Body of pancreas (tissue), 4 donors: ENCODE results near the gene PIGM. TPM values are rescaled to one million over a fixed set of nuclear protein-coding genes. Genes with fewer than 3 reads are reported as not detected.

ENCODE experiments used
- ATAC-seq: fragments of 150-250 bp; one replicate; pipeline ENCODE4 v1.9.1; 2016
- DNase-seq, 4 donors: peaks; one replicate each; pipeline ENCODE4 v3.0.0-alpha.2; 2019
- H3K27ac ChIP-seq, 4 donors: fragments of 200-600 bp; sonication (generic); 1 replicate in 3 of 4; 2 replicates in 1 of 4; pipeline versions ENCODE4 v1.5.1 to v1.6.1; 2016 to 2019; ENCODE audit warnings: mild to moderate bottlenecking in 1 of 4, mixed read lengths in 1 of 4, moderate library complexity in 1 of 4
- H3K27me3 ChIP-seq, 2 donors: fragments of 200-600 bp; sonication (generic); one replicate each; pipeline ENCODE4 v1.6.0; 2016; ENCODE audit warnings: mild to moderate bottlenecking in 1 of 2
- H3K36me3 ChIP-seq, 2 donors: fragments of 200-600 bp; sonication (generic); replicated peaks in 1 of 2; 2 replicates each; pipeline ENCODE4 v1.5.1; 2016; ENCODE audit warnings: low read depth in 2 of 2; ENCODE audit not compliant: insufficient read depth in 1 of 2
- H3K4me1 ChIP-seq: fragments of 200-600 bp; sonication (generic); one replicate; pipeline ENCODE4 v1.6.0; 2016
- H3K4me3 ChIP-seq, 2 donors: fragments of 200-600 bp; sonication (generic); 1 replicate in 1 of 2; 2 replicates in 1 of 2; pipeline ENCODE4 v1.5.1; 2016 to 2019
- H3K9me3 ChIP-seq, 3 donors: fragments of 200-600 bp; sonication (generic); 1 replicate in 2 of 3; 2 replicates in 1 of 3; pipeline ENCODE4 v1.5.1; 2016
- CTCF ChIP-seq, 7 experiments: fragments of 450-650 bp in 4 of 7; fragments of 200-600 bp in 3 of 7; sonication (generic) in 3 of 7; IDR thresholded peaks; one replicate each; pipeline ENCODE4 v1.5.1; 2016 to 2019; ENCODE audit warnings: antibody characterized with exemption in 7 of 7
- POLR2A ChIP-seq, 3 donors: fragments of 450-650 bp; IDR thresholded peaks; one replicate each; pipeline ENCODE4 v1.6.1; 2016; ENCODE audit warnings: antibody characterized with exemption in 3 of 3, mild to moderate bottlenecking in 2 of 3
- WGBS, 2 donors: methylation state at CpG; one replicate each; pipeline ENCODE4 v1.1.5; 2017; 5-methylcytosine and 5-hydroxymethylcytosine counted together
- intact Hi-C: fragments of 100-400 bp; cut with DNase I; formaldehyde crosslinking; loops from one replicate; pipeline ENCODE4 v1.15.1; 2023
- total RNA-seq, 2 donors: library from RNA; depleted of rRNA; stranded (reverse); fragments of >200 nt; gene quantifications; one replicate each; pipeline ENCODE4 v1.1.0, GENCODE V29; 2016

The PIGM gene
- total RNA-seq, 2 donors from 2014 or later, result 4.9 to 7.8 TPM

GRCh38 chr1:160078512-160079195 is 46.9 kb upstream of the PIGM start:
- 13 to 16% methylated on average over 8 of the region's 8 CpGs for WGBS, 2 donors

GRCh38 chr1:160077486-160077885 is 45.7 kb upstream of the PIGM start:
- Histone ChIP-seq H3K27ac (no peak overlapping the region), H3K9me3 (no peaks in the 10 kb centered on the region), H3K27me3 (peaks cover 0 to 14% of the 10 kb centered on the region in 2 donors), H3K4me1 (no peaks in the 10 kb centered on the region), H3K4me3 (no peak overlapping the region), H3K36me3 (no peaks in the 10 kb centered on the region)
- DNase-seq (no peak), ATAC-seq (no peak)
- intact Hi-C loops, result no loop called here
- no peak for TF ChIP-seq CTCF (IDR thresholded peaks at IDR 0.05)
- TF ChIP-seq POLR2A (IDR thresholded peaks at IDR 0.05), result no peak

More at GRCh38 chr1:160078512-160079195, 46.9 kb upstream of the PIGM start:
- DNase-seq, result peak in 3 of 4 donors; percentile 53 to 66 (median 59)
- Histone ChIP-seq H3K27me3 (peaks cover 0 to 14% of the 10 kb centered on the region in 2 donors), H3K9me3 (no peaks in the 10 kb centered on the region), H3K4me1 (peaks cover 6% of the 10 kb centered on the region), H3K4me3 (no peak overlapping the region), H3K36me3 (no peaks in the 10 kb centered on the region), H3K27ac (no peak overlapping the region)
- TF ChIP-seq POLR2A (IDR thresholded peaks at IDR 0.05) (no peak), CTCF (IDR thresholded peaks at IDR 0.05) (peak; percentile 43 to 69 (median 61))
- peak; percentile 62 for ATAC-seq
- intact Hi-C loops, result no loop called here

GRCh38 chr1:160076295-160076694 is 44.5 kb upstream of the PIGM start:
- 68 to 80% methylated on average over 3 of the region's 3 CpGs for WGBS, 2 donors
- Histone ChIP-seq H3K27ac (no peak overlapping the region), H3K4me1 (no peaks in the 10 kb centered on the region), H3K9me3 (no peaks in the 10 kb centered on the region), H3K4me3 (no peak overlapping the region), H3K36me3 (no peaks in the 10 kb centered on the region), H3K27me3 (peaks cover 0 to 10% of the 10 kb centered on the region in 2 donors)
- intact Hi-C loops, result no loop called here
- no peak for ATAC-seq
- no peak for DNase-seq
- TF ChIP-seq POLR2A (IDR thresholded peaks at IDR 0.05) (no peak), CTCF (IDR thresholded peaks at IDR 0.05) (no peak)

GRCh38 chr1:160075836-160076235 is 44.0 kb upstream of the PIGM start:
- H3K9me3 ChIP-seq, result no peaks in the 10 kb centered on the region
- TF ChIP-seq CTCF (IDR thresholded peaks at IDR 0.05) (no peak), POLR2A (IDR thresholded peaks at IDR 0.05) (no peak)
- no peak overlapping the region for H3K4me3 ChIP-seq
- ATAC-seq (no peak), DNase-seq (no peak)
- H3K4me1 ChIP-seq, result peaks cover 2% of the 10 kb centered on the region
- intact Hi-C loops, result no loop called here
- WGBS, 2 donors, result 39 to 46% methylated on average over 2 of the region's 2 CpGs
- H3K27me3 ChIP-seq, result peaks cover 0 to 5% of the 10 kb centered on the region in 2 donors
- H3K27ac ChIP-seq, result no peak overlapping the region
- no peaks in the 10 kb centered on the region for H3K36me3 ChIP-seq

- no peak for TF ChIP-seq CTCF (IDR thresholded peaks at IDR 0.05)
- no peak for TF ChIP-seq POLR2A (IDR thresholded peaks at IDR 0.05)
- intact Hi-C loops, result no loop called here
- H3K27me3 ChIP-seq, result no peaks in the 10 kb centered on the region
- H3K9me3 ChIP-seq, result no peaks in the 10 kb centered on the region
- peaks cover 8% of the 10 kb centered on the region for H3K4me1 ChIP-seq
- no peak overlapping the region for H3K4me3 ChIP-seq
- no peaks in the 10 kb centered on the region for H3K36me3 ChIP-seq
- no peak overlapping the region for H3K27ac ChIP-seq
- no peak for ATAC-seq
- 49 to 56% methylated on average over 4 of the region's 4 CpGs for WGBS, 2 donors
- DNase-seq, result no peak
Observed at GRCh38 chr1:160074865-160075264, 43.1 kb upstream of the PIGM start.
